SK-N-SH (cell line): ENCODE measurements around the gene SLC16A12.

Source experiments
- CHD2 ChIP-seq: fragments of 150-350 bp; IDR thresholded peaks from 2 replicates; pipeline ENCODE4 v1.6.1; 2018; ENCODE audit warnings: low read length; ENCODE audit not compliant: partially characterized antibody
- EP300 ChIP-seq, 2 experiments: IDR thresholded peaks; 2 replicates each; pipeline versions ENCODE4 v1.4.0 to v1.6.1; 2012; ENCODE audit warnings: borderline replicate concordance in 1 of 2, low read depth in 1 of 2, low read length in 1 of 2
- EZH2phosphoT487 ChIP-seq: fragments of 200-600 bp; sonication (generic); IDR thresholded peaks from 2 replicates; pipeline ENCODE4 v1.6.1; 2017; ENCODE audit warnings: low read depth, mixed run types, mild to moderate bottlenecking, antibody characterized with exemption, moderate library complexity, borderline replicate concordance
- FOXM1 ChIP-seq: IDR thresholded peaks from 2 replicates; pipeline ENCODE4 v1.4.0; 2012; ENCODE audit warnings: low read depth, mild to moderate bottlenecking
- MXI1 ChIP-seq: IDR thresholded peaks from 2 replicates; pipeline ENCODE4 v1.6.1; 2012; ENCODE audit warnings: mild to moderate bottlenecking, low read depth, low read length, improper control_type of control experiment
- POLR2AphosphoS5 ChIP-seq: IDR thresholded peaks from 2 replicates; pipeline ENCODE4 v1.6.1; 2012; ENCODE audit warnings: low read depth, low read length
- RAD21 ChIP-seq: IDR thresholded peaks from 2 replicates; pipeline ENCODE4 v1.6.1; 2012; ENCODE audit warnings: mild to moderate bottlenecking, low read length
- SMC3 ChIP-seq: IDR thresholded peaks from 2 replicates; pipeline ENCODE4 v1.6.1; 2012; ENCODE audit warnings: low read depth, low read length, improper control_type of control experiment
- TAF1 ChIP-seq: IDR thresholded peaks from 2 replicates; pipeline ENCODE4 v1.6.1; 2012; ENCODE audit warnings: low read depth, mild to moderate bottlenecking, low read length, moderate library complexity, borderline replicate concordance
- TF ChIP-seq, protein P1 (sequence below): fragments of 200-600 bp; sonication (generic); IDR thresholded peaks from 2 replicates; pipeline ENCODE4 v1.6.1; 2017; ENCODE audit warnings: antibody characterized with exemption, mild to moderate bottlenecking, moderate library complexity
- TF ChIP-seq, protein P2 (sequence below): fragments of 150-350 bp; IDR thresholded peaks from 2 replicates; pipeline ENCODE4 v1.6.1; 2017; ENCODE audit warnings: antibody characterized with exemption, low read length, low read depth, borderline replicate concordance
- TF ChIP-seq, protein P3 (sequence below): IDR thresholded peaks from 2 replicates; pipeline ENCODE4 v1.4.0; 2012; ENCODE audit warnings: low read depth

DNA sequence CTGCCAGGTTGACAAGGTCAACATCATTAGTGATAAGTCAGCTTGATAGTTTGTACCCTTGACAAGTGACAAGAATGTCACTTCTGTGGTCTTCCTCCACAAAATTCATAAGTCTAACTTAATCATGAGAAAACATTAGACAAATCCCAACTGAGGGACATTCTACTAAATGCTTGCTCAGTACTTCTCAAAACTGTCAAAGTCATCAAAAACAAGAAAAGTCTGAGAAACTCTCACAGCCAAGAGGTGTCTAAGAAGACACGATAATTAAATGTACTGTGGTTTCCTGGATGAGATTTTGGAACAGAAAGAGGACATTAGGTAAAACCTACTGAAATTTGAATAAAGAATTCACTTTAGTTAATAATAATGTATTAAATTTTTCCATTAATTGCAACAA, 29.8 kb upstream of the SLC16A12 start:
- TF ChIP-seq, protein P1, sequence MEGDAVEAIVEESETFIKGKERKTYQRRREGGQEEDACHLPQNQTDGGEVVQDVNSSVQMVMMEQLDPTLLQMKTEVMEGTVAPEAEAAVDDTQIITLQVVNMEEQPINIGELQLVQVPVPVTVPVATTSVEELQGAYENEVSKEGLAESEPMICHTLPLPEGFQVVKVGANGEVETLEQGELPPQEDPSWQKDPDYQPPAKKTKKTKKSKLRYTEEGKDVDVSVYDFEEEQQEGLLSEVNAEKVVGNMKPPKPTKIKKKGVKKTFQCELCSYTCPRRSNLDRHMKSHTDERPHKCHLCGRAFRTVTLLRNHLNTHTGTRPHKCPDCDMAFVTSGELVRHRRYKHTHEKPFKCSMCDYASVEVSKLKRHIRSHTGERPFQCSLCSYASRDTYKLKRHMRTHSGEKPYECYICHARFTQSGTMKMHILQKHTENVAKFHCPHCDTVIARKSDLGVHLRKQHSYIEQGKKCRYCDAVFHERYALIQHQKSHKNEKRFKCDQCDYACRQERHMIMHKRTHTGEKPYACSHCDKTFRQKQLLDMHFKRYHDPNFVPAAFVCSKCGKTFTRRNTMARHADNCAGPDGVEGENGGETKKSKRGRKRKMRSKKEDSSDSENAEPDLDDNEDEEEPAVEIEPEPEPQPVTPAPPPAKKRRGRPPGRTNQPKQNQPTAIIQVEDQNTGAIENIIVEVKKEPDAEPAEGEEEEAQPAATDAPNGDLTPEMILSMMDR, result no peak
- TF ChIP-seq POLR2AphosphoS5 (no peak), EZH2phosphoT487 (no peak), TAF1 (no peak), MXI1 (no peak), SMC3 (no peak), RAD21 (no peak), CHD2 (no peak), EP300 (IDR thresholded peaks at IDR 0.05; ENCODE audit: borderline replicate concordance in 1 of 2, low read depth in 1 of 2, low read length in 1 of 2) (no peak), FOXM1 (no peak)
- TF ChIP-seq, protein P2, sequence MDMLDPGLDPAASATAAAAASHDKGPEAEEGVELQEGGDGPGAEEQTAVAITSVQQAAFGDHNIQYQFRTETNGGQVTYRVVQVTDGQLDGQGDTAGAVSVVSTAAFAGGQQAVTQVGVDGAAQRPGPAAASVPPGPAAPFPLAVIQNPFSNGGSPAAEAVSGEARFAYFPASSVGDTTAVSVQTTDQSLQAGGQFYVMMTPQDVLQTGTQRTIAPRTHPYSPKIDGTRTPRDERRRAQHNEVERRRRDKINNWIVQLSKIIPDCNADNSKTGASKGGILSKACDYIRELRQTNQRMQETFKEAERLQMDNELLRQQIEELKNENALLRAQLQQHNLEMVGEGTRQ, result no peak
- TF ChIP-seq, protein P3, sequence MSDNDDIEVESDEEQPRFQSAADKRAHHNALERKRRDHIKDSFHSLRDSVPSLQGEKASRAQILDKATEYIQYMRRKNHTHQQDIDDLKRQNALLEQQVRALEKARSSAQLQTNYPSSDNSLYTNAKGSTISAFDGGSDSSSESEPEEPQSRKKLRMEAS, result no peak
